ENCODE measurements around the gene CRADD. TPM values are rescaled to one million over a fixed set of nuclear protein-coding genes. Genes with fewer than 3 reads are reported as not detected.

CRADD gene
- total RNA-seq, 4 donors from 2014 or later: 11.8 to 49.5 (median 31.4) TPM

DNA sequence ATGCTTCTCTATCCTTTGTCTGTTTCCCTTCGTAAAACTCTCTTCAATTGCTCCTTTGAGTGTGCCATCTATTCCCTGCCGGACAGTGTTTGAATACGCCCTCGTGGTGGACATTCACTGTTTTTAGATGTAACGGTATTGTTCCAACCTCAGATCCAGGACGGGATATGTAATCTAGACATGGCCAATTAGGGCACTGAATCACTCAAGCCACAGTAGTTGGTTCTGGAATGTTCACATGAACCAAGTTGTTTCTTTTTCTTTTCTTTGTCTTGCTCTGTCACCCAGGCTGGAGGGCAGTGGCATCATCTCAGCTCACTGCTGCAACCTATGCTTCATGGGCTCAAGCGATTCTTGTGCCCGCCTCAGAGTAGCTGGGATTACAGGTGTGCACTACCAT lies 267.0 kb downstream of the CRADD start:
- no peaks in the 10 kb centered on the region for H3K9me3 ChIP-seq
- H3K27me3 ChIP-seq: no peaks in the 10 kb centered on the region
- H3K36me3 ChIP-seq: no peaks in the 10 kb centered on the region
- H3K27ac ChIP-seq: no peak overlapping the region
- ATAC-seq: no peak
- no peaks in the 10 kb centered on the region for H3K4me1 ChIP-seq
- 80 to 83% methylated on average over 5 to 7 of the region's 8 CpGs for WGBS, 2 donors (ENCODE audit: low coverage in 1 of 2)
- TF ChIP-seq, protein P1, sequence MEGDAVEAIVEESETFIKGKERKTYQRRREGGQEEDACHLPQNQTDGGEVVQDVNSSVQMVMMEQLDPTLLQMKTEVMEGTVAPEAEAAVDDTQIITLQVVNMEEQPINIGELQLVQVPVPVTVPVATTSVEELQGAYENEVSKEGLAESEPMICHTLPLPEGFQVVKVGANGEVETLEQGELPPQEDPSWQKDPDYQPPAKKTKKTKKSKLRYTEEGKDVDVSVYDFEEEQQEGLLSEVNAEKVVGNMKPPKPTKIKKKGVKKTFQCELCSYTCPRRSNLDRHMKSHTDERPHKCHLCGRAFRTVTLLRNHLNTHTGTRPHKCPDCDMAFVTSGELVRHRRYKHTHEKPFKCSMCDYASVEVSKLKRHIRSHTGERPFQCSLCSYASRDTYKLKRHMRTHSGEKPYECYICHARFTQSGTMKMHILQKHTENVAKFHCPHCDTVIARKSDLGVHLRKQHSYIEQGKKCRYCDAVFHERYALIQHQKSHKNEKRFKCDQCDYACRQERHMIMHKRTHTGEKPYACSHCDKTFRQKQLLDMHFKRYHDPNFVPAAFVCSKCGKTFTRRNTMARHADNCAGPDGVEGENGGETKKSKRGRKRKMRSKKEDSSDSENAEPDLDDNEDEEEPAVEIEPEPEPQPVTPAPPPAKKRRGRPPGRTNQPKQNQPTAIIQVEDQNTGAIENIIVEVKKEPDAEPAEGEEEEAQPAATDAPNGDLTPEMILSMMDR (IDR thresholded peaks at IDR 0.05): no peak
- TF ChIP-seq POLR2AphosphoS5 (IDR thresholded peaks at IDR 0.05): no peak
- no peak for TF ChIP-seq POLR2A (IDR thresholded peaks at IDR 0.05)
- TF ChIP-seq EP300 (IDR thresholded peaks at IDR 0.05): no peak
- H3K4me3 ChIP-seq: no peak overlapping the region

Small RNA genes lying within 50 kb of the gene (small RNA-seq; reads per million reads assigned to genes)
- 0 reads per million in 4 donors for gene RN7SL630P

Other genes with a start within 250 kb of the CRADD start
- gene UBE2N, start 235.4 kb upstream of the CRADD start, total RNA-seq: 10 to 100 TPM; 44.4 to 64.2 (median 53.4) TPM
- gene MRPL42, start 209.9 kb upstream of the CRADD start, total RNA-seq: 10 to 100 TPM; 40.3 to 52.9 (median 46.2) TPM
- gene SOCS2, start 104.7 kb upstream of the CRADD start, total RNA-seq: 10 to 100 TPM; 17.6 to 49.4 (median 31.4) TPM